ENCODE data around the gene TIMP2.

Gene TIMP2

DNA sequence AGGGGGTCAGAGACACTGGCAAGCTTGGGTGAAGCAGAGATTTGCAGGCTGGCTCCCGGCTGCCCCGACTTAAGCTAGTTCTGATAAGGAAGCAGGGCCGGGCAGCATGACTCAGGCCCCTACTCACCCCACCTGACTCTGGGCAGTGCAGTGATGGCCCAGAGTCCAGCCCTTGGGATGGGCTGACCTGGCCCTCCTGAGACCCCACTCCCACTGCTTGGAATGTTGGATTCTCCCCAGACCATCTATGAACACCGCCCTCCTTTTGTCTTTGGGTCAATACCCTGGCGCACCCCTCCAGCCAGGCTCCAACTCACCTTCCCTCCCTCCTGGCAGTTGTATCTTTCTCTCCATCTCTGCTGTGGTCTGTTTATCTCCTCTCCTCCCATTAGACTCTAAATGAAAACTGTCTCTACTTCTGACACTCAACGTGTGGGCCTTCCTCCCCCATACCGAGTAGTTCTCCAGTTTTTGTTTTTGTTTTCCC lies 33.5 kb upstream of the TIMP2 start:
- in situ Hi-C loops (cut with MboI; ENCODE audit: low pct_unique_long_range_greater_than_20kb, low sequenced_read_pairs, unreplicated experiment): loop anchor here (25.0 kb wide), 1 partner anchor 471 kb away; no protein-coding TSS in a partner anchor
- no peak for DNase-seq (ENCODE audit: low spot score)
- TF ChIP-seq, protein P1, sequence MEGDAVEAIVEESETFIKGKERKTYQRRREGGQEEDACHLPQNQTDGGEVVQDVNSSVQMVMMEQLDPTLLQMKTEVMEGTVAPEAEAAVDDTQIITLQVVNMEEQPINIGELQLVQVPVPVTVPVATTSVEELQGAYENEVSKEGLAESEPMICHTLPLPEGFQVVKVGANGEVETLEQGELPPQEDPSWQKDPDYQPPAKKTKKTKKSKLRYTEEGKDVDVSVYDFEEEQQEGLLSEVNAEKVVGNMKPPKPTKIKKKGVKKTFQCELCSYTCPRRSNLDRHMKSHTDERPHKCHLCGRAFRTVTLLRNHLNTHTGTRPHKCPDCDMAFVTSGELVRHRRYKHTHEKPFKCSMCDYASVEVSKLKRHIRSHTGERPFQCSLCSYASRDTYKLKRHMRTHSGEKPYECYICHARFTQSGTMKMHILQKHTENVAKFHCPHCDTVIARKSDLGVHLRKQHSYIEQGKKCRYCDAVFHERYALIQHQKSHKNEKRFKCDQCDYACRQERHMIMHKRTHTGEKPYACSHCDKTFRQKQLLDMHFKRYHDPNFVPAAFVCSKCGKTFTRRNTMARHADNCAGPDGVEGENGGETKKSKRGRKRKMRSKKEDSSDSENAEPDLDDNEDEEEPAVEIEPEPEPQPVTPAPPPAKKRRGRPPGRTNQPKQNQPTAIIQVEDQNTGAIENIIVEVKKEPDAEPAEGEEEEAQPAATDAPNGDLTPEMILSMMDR (IDR thresholded peaks at IDR 0.05; ENCODE audit: extremely low read depth, insufficient read depth, missing control alignments): no peak

DNA sequence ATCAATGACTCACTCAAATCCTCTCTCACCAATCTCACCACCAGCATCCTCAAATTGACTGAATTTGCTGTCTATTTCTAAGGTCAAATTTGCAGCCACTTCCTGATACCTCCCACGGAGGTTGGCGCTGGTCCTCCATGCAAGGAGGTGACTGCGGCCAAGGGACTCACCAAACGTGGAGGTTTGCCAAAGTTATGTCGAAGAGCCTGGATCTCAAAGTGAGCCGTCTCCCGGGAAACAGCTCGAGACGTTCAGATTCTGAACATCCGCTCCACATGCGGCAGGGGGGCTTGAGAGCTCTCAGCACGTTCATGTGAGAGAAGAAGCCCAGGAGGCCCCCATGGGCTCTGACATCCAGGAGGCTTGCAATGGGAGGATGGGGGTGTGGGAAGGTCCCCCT lies 31.9 kb upstream of the TIMP2 start:
- no peak for DNase-seq (ENCODE audit: low spot score)
- in situ Hi-C loops (cut with MboI; ENCODE audit: low pct_unique_long_range_greater_than_20kb, low sequenced_read_pairs, unreplicated experiment): loop anchor here (25.0 kb wide), 1 partner anchor 470 kb away; no protein-coding TSS in a partner anchor
- TF ChIP-seq, protein P1 (IDR thresholded peaks at IDR 0.05; ENCODE audit: extremely low read depth, insufficient read depth, missing control alignments): no peak

DNA sequence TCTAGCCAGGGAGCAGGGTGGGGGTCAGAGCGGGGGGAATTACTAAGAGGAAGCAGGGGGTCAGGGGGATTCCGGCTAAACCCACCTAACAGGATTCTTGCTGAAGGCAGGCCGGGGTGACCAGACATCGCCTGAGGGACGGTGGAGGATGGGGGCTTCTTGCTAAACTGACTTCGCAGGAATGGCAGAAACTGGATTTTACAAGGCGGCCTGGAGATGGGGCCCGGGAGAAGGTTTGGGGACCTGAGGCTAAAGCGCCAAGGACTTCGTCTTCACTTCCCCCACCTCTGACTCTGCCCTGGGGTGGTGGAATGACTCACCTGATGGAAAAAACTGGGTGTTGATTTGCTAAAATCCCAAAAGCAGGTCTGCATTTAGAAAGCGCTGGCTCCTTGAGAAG lies 31.1 kb upstream of the TIMP2 start:
- in situ Hi-C loops (cut with MboI; ENCODE audit: low pct_unique_long_range_greater_than_20kb, low sequenced_read_pairs, unreplicated experiment): loop anchor here (25.0 kb wide), 1 partner anchor 469 kb away; no protein-coding TSS in a partner anchor
- DNase-seq (ENCODE audit: low spot score): no peak
- TF ChIP-seq, protein P1 (IDR thresholded peaks at IDR 0.05; ENCODE audit: extremely low read depth, insufficient read depth, missing control alignments): no peak

DNA sequence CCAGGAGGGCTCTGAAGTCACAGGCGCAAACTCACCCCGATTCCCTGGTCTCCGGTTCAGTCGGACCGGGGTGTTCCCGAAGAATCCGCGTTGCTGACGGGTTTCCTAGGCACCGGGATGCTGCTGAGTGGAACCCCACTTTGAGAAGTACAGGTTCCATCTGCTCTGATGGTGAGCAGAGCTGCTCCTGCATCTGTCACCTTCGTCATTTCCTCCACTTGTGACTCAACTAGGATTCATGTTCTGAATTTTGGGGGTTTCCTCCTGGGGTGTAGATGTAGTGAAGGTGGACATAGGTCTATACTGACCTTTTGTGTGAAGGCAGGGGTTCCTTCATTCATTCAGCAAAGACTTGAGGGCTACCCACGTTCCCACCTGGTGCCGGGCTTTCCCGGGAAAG lies 29.5 kb upstream of the TIMP2 start:
- TF ChIP-seq, protein P1 (IDR thresholded peaks at IDR 0.05; ENCODE audit: extremely low read depth, insufficient read depth, missing control alignments): no peak
- in situ Hi-C loops (cut with MboI; ENCODE audit: low pct_unique_long_range_greater_than_20kb, low sequenced_read_pairs, unreplicated experiment): loop anchor here (25.0 kb wide), 1 partner anchor 467 kb away; no protein-coding TSS in a partner anchor
- DNase-seq (ENCODE audit: low spot score): no peak

DNA sequence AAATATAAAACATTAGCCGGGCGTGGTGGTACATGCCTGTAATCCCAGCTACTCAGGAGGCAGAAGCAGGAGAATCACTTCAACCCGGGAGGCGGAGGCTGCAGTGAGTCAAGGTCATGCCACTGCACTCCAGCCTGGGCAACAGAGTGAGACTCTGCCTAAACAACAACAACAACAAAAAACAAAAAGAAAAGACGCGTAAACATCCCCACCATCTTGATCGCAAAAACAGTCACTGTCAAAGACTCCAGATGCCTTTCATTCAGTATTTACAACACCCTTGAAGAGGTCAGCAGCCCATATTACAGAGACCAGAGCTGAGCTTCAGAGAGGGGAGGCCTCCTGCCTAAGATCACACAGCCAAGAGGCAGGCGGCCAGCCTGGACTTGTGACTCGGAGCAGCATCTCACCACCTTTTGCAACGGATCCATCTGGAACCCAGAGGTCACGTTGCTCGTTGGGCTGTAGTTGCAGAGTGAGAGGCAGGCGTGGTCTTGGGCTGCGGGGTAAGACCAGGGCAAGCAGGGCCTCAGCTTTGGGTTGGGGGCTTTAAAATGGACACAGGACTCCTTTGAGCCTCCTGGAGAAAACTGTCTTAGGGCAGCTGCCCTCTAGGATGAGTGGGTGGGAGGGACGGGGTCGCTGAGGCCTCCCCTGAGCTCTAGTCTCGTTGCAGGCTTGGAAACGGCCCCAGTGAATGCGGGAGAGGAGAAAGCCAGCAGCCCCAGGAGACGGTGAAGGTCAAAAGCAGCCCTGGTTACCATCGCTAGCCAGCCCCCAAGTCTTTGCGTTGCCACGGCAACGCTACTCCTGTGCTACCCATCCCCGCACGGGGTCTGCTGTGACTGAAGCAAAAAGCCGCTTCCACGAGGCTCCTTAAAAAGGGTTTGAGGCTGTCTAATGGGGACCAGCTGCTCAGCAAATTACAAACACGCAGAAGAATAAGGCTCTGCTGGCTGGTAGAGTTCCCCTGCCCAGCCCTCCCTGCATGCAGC lies 28.5 kb upstream of the TIMP2 start:
- TF ChIP-seq, protein P1 (IDR thresholded peaks at IDR 0.05; ENCODE audit: extremely low read depth, insufficient read depth, missing control alignments): no peak
- in situ Hi-C loops (cut with MboI; ENCODE audit: low pct_unique_long_range_greater_than_20kb, low sequenced_read_pairs, unreplicated experiment): loop anchor here (25.0 kb wide), 1 partner anchor 466 kb away; no protein-coding TSS in a partner anchor
- no peak for DNase-seq (ENCODE audit: low spot score)

DNA sequence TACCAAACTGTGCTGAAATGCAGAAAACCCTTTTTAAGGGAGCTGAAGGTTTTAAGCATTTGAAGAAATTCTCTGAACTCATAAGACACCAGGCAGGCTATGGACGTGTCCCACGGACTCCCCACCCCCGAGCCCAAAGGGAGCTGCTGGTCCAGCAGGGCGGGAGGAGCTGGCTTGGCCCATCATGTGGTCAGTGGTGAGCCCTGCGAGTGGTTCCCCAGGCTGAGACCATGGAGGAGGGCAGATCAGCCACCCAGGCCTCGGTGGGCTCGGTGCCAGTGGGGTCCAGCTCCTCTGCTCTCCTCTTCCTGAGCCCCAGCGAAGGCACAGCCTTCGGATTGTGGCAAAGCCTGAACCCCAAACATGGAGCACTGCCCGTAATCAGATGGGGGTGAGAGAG lies 27.5 kb upstream of the TIMP2 start:
- in situ Hi-C loops (cut with MboI; ENCODE audit: low pct_unique_long_range_greater_than_20kb, low sequenced_read_pairs, unreplicated experiment): loop anchor here (25.0 kb wide), 1 partner anchor 465 kb away; no protein-coding TSS in a partner anchor

More for the DNA sequence above, 27.5 kb upstream of the TIMP2 start:
- TF ChIP-seq, protein P1 (IDR thresholded peaks at IDR 0.05; ENCODE audit: extremely low read depth, insufficient read depth, missing control alignments): no peak
- no peak for DNase-seq (ENCODE audit: low spot score)

Data from GM13977 (cell line).